Measurements from ENCODE around the gene CAPN13.
"Not testable (repeated sequence)": the region's sequence is repeated elsewhere in the genome, so short reads cannot be mapped to it uniquely, and the experiment has no call there.

Gene CAPN13

DNA sequence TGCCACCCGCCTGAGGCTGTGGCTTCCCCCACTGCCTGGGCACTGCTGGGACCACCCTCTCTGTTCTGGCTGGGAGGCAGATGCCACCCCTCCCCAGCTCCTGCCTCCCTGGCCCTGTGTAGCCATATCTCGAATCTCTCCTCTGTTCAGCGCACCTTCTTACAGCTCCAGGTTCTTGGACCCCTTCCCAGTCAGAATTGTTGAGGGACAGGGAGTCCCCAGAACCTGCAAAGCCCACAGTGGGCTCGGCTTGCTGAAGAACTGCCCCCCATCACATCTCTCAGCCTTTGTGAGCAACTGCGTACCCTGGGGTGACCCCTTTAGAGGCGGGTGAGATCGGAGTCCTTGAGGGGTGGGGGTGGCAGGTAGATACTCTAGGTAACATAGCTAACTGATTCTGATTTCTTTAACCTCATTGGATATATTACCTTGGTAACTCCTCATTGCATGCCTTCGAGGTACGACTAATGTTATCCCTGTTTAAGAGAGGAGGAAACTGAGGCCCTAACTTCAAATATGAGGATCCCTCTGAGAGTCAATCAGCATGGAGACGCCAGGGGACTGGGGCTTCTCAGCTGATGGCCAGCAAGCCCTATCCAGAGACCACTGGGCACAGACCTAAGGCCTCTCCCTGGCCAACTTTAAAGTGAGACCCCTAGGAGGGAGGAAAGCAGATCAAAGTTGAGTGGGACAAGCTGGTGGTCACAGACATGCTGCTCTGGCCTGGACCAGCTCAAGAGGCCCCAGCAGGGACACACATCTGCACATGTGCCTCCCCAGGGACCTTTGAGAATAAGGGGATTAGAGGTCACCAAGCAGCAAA lies 101.3 kb downstream of the CAPN13 start:
- DNase-seq (ENCODE audit: low read depth in 2 of 2, low spot score in 1 of 2) = no peak

GRCh38 chr2:30705056-30705455 lies 102.2 kb downstream of the CAPN13 start:
- no peak for DNase-seq (ENCODE audit: low read depth in 2 of 2, low spot score in 1 of 2)

DNA sequence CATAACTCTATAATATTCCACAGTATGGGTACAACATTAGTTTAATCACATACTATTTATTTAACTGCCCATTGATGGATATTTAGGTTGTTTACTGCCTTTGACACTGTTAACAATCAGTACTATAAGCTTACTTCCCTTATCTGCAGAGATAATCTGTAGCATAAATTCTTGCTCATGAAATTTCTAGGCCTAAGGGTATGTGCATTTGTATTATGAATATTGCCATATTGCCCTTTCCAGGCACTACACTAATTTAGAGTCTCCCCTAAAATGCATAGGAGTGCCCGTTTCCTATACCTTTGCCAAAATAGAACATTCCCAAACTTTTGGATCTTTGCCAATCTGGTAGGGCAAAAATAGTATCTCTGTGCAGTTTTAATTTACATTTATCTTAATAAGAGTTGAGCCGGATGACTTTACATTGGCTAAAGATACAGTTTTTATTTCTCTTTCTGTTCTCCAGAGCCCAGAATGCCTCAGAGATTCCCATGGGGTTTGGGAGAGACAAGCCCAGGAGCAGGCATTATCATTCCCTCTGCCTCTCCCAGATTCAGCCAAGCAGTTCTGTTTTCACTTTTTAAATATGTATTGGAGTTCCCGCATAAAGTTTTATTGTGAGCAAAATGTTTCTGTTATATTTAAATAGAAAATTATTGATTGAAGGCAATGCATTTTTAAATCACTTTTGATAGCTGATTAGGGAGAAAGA lies 102.8 kb downstream of the CAPN13 start:
- DNase-seq (ENCODE audit: low read depth in 2 of 2, low spot score in 1 of 2) = no peak

DNA sequence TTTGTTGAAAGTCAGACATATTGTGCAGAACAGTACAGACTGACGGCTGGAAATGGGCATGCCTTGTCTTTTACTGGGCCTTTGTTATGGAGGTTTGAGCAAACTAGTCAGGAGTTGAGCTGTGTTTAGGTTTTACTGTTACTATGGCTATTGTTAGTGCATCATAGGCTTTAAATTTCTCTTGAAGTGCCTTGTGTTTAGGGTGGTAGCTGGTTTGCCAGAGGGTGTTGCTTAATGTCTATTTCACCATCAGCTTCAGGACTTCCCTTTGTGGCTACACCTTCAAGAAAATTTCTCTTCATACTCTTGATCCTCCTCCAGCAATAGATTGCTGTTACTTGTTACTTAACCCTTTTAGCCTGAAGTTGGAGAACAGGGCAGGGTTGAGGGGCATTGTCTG lies 104.6 kb downstream of the CAPN13 start:
- DNase-seq (ENCODE audit: low read depth in 2 of 2, low spot score in 1 of 2) = no peak

GRCh38 chr2:30701782-30702181 lies 105.5 kb downstream of the CAPN13 start:
- DNase-seq (ENCODE audit: low read depth in 2 of 2, low spot score in 1 of 2) = no peak

- not testable (repeated sequence) for DNase-seq (ENCODE audit: low read depth in 2 of 2, low spot score in 1 of 2)
Observed at GRCh38 chr2:30697242-30698103, 109.8 kb downstream of the CAPN13 start.

GRCh38 chr2:30695749-30696148 lies 111.5 kb downstream of the CAPN13 start:
- DNase-seq (ENCODE audit: low read depth in 2 of 2, low spot score in 1 of 2) = no peak

DNA sequence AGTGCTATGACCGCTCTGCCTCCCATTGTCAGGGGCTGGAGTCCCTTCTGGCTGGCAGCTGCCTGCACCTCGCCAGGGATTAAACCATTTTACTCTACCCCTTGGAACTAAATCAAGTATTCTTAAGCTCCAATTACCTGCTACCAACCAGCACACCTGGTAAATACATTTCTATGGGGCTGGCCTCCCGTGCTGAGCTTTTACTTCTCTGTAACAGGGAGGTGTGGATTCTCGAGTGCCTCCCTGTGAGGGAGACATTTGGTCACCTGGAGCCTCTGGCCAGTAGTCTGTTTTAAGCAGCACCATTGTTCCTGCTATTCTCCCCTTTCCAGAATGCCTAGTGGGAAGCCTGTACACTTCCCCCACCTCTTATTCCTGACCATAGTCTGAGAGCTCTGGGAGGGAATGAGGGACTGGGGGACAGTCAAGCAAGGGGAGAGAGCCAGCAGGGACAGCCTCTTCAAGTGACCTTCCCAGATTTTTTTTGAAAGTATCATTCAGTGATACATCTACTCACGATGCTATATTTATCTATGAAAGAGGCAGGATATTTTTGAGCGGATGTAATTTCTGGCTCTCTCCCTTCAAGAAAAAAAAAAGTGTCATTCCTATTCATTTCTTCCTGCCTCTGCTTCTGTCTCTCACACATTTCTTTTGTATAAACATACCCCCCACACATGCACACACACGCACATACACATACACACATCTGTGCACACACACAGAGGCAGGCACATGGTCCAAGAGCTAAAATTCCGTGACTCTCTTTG lies 112.8 kb downstream of the CAPN13 start:
- DNase-seq (ENCODE audit: low read depth in 2 of 2, low spot score in 1 of 2) = no peak

DNA sequence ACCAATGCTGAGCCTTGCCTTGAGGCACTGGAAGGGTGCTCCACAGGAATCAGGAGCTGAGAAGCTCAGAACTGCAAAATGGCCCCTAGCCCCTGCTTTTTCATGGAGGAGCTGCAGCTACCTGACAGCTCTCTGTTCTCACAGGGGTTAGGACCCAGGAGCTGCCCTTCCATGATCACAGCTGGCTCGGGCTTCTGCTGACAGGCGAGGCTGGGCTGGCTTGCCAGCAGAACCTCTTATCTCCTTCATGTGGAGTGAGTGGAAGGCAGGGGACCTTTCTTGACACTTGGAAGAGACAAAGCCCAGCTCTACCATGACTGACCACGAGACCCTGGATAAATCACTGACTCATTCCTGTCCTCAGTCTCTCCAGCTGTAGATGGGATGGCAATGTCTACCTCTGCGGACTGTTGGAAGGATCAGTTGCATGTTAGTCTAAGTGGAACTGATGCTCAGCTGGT lies 113.4 kb downstream of the CAPN13 start:
- DNase-seq (ENCODE audit: low read depth in 2 of 2, low spot score in 1 of 2) = no peak

DNA sequence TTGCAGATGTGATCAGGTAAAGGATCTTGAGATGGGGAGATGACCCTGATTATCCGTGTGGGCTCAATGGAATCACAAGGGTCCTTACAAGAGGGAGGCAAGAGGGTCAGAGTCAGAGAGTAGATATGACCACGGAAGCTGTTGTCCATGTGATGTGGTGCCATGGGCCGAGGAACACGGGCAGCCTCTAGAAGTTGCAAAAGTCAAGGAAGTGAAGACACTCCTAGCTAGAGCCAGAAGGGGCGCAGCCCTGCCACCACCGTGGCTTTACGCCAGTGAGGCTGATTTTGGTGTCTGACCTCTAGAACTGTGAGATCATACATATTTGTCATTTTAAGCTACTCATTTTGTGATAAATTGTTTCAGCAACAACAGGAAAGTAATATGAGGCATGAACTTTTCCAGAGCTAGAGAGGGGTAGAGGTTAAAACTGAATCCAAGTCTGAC lies 114.4 kb downstream of the CAPN13 start:
- DNase-seq (ENCODE audit: low read depth in 2 of 2, low spot score in 1 of 2) = no peak

DNA sequence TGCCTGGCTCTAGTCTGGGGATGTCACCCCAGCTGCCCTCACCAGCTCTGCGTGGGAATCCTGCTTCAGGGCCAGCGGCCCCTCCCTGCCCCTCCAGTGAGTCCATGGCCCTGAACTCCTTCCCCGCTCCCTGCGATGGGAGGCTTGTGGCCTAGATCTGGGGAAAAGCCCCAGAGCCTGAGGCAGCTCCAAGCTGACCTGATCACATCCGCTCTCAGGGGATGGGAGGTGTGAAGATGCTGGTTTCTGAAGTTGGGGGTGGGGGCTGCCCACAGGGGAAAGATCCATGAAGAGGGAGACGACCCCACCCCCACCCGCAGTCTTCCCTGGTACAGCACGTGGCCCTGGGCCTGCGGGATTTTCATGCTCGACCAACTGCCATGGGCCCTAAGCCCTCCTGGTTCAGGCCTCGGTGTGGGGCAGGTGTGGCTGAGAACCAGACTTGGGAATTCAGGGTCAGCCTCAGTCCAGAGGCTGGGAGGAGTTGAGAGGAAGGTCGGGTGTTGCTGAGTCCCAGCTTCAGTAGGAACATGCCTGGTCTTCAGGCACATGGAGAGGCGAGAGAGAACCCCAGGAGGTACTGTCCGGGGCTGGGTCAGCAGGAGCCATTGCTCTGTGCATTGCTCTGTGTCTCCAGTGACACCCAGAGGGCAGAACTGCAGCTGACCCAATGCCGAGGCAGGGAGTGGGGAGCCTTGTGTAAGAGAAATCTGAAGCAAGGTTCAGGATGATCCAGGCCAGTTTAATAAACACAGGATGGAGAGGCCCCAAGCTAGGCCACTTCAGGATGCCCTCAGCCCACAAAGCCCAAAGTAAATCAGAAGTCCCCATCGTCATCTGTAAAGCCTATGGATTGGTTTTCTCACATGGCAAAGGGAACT lies 115.1 kb downstream of the CAPN13 start:
- no peak for DNase-seq (ENCODE audit: low read depth in 2 of 2, low spot score in 1 of 2)

GRCh38 chr2:30691091-30691947 lies 115.9 kb downstream of the CAPN13 start:
- no peak for DNase-seq (ENCODE audit: low read depth in 2 of 2, low spot score in 1 of 2)

DNA sequence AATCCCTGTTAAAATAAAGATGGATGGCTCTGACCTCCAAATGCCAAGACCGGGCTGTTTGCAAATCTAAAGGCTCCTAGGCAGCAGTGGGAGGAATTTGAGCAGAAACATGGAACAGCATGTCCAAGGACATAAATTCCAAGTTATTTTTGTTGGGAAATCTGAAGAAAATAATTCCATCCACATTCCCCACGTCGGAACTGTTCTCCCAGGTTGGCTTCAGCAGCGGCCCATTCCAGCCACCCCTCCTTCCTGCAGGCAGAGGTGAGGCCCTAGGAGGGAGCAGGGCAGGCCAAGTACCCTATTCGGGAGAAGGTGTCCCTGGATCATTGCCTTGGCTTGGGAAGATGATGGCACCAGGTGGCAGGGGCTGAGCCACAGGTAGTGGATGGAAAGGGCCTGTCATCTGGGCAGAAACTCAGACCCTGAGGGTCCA lies 117.1 kb downstream of the CAPN13 start:
- no peak for DNase-seq (ENCODE audit: low read depth in 2 of 2, low spot score in 1 of 2)

GRCh38 chr2:30689496-30690125 lies 117.6 kb downstream of the CAPN13 start:
- no peak for DNase-seq (ENCODE audit: low read depth in 2 of 2, low spot score in 1 of 2)

DNA sequence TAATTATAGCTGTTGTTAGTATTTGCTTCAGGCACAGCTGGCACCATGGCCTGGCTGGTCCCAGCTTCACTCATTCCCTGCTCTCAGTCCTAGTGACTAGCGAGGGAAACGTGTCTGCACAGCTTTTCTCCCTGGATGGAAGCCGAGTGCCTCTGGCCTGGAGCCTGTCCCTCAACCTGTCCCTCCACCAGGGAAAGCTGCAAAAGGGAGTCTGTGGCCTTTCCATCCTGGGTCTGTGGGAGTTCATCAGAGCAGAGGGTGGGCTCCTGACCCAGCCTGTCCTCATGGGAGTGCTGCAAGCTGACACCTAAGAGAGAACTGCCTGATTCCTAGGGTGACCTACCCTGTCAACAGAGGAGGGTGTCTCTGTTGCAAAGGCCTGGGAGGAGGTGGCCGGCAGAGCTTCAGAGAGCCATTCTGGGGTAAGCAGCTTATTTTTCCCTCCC lies 118.3 kb downstream of the CAPN13 start:
- DNase-seq (ENCODE audit: low read depth in 2 of 2, low spot score in 1 of 2) = no peak

GRCh38 chr2:30686669-30687068 lies 120.6 kb downstream of the CAPN13 start:
- DNase-seq (ENCODE audit: low read depth in 2 of 2, low spot score in 1 of 2) = no peak

DNA sequence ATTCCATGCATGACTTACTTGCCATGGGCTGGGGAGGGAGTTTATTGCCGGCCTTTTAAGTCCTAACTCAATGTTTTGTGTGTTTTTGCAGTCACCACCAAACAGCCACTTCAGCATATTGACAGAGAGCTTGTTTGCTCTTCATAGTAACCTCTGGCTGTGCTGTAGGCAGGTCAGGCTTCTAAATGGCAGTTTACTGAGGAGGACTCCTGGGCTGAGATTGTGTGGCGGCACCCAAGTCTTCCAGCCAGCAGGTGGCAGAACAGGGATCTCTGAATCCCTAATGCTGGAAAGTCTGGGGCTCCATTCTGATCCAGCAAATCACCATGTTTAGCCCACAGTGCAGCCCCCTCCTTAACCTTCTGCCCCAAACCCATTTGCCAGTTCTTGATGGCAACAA lies 121.2 kb downstream of the CAPN13 start:
- DNase-seq (ENCODE audit: low read depth in 2 of 2, low spot score in 1 of 2) = no peak

GRCh38 chr2:30684996-30685395 lies 122.2 kb downstream of the CAPN13 start:
- DNase-seq (ENCODE audit: low read depth in 2 of 2, low spot score in 1 of 2) = no peak

All from stimulated activated CD8-positive, alpha-beta memory T cell treated with anti-CD3 and anti-CD28 coated beads, Interleukin-4, amount 100 ng/mL, for 1 hour (primary cell).